Type B pancreatic cell (in vitro differentiated cells): ENCODE data around the gene INSIG2. TPM values are rescaled to one million over a fixed set of nuclear protein-coding genes. Genes with fewer than 3 reads are reported as not detected.

ENCODE experiments used
- DNase-seq: peaks from one replicate; pipeline ENCODE4 v3.0.0; 2021; ENCODE audit warnings: mixed read lengths; ENCODE audit not compliant: unreplicated experiment; ENCODE audit errors: extremely low spot score
- H3K27ac Mint-ChIP-seq: 2 replicates; pipeline ENCODE4 v1.8.0; 2021; ENCODE audit warnings: mild to moderate bottlenecking, mixed read lengths
- H3K27me3 Mint-ChIP-seq: 2 replicates; pipeline ENCODE4 v1.8.0; 2021; ENCODE audit warnings: mixed read lengths
- H3K36me3 Mint-ChIP-seq: 2 replicates; pipeline ENCODE4 v1.8.0; 2021; ENCODE audit warnings: mixed read lengths
- H3K4me1 Mint-ChIP-seq: one replicate; pipeline ENCODE4 v1.8.0; 2021; ENCODE audit warnings: mixed read lengths; ENCODE audit not compliant: unreplicated experiment
- H3K4me3 Mint-ChIP-seq: 2 replicates; pipeline ENCODE4 v1.8.0; 2021; ENCODE audit warnings: mild to moderate bottlenecking, mixed read lengths
- H3K9me3 Mint-ChIP-seq: 2 replicates; pipeline ENCODE4 v1.8.0; 2021; ENCODE audit warnings: mixed read lengths
- CTCF ChIP-seq: fragments of 200-600 bp; sonication (generic); conservative IDR thresholded peaks from 2 replicates; pipeline ENCODE4 v1.5.0; 2021; ENCODE audit warnings: antibody characterized with exemption, mild to moderate bottlenecking
- total RNA-seq: library from RNA; stranded (reverse); gene quantifications from 2 replicates; pipeline ENCODE4 v1.2.1, GENCODE V29; 2021; ENCODE audit warnings: low replicate concordance

INSIG2 gene
- total RNA-seq, 1 donor from 2014 or later: 18.7 TPM

GRCh38 chr2:118112771-118113334 lies 24.6 kb downstream of the INSIG2 start:
- Mint-ChIP-seq H3K9me3 (peaks cover 4% of the 10 kb centered on the region), H3K27ac (no peak overlapping the region), H3K4me1 (no peaks in the 10 kb centered on the region), H3K4me3 (no peak overlapping the region), H3K27me3 (no peaks in the 10 kb centered on the region), H3K36me3 (peaks cover 28% of the 10 kb centered on the region)
- TF ChIP-seq CTCF: no peak
- no peak for DNase-seq

- Mint-ChIP-seq H3K27me3 (no peaks in the 10 kb centered on the region), H3K4me1 (peaks cover 8% of the 10 kb centered on the region)
- TF ChIP-seq CTCF: no peak
Observed at GRCh38 chr2:118114863-118115262, 26.6 kb downstream of the INSIG2 start.

GRCh38 chr2:118115761-118116160 lies 27.5 kb downstream of the INSIG2 start:
- peaks cover 4% of the 10 kb centered on the region for H3K9me3 Mint-ChIP-seq
- H3K27me3 Mint-ChIP-seq: no peaks in the 10 kb centered on the region
- H3K27ac Mint-ChIP-seq: no peak overlapping the region
- peaks cover 8% of the 10 kb centered on the region for H3K4me1 Mint-ChIP-seq
- peaks cover 15% of the 10 kb centered on the region for H3K36me3 Mint-ChIP-seq
- no peak for DNase-seq
- no peak for TF ChIP-seq CTCF
- H3K4me3 Mint-ChIP-seq: no peak overlapping the region

More at GRCh38 chr2:118114863-118115262, 26.6 kb downstream of the INSIG2 start:
- Mint-ChIP-seq H3K27ac (no peak overlapping the region), H3K4me3 (no peak overlapping the region), H3K9me3 (peaks cover 4% of the 10 kb centered on the region), H3K36me3 (peaks cover 19% of the 10 kb centered on the region)
- no peak for DNase-seq

- DNase-seq: no peak
- H3K27ac Mint-ChIP-seq: no peak overlapping the region
- TF ChIP-seq CTCF: no peak
- no peaks in the 10 kb centered on the region for H3K36me3 Mint-ChIP-seq
- no peaks in the 10 kb centered on the region for H3K9me3 Mint-ChIP-seq
- no peaks in the 10 kb centered on the region for H3K27me3 Mint-ChIP-seq
- H3K4me1 Mint-ChIP-seq: peaks cover 8% of the 10 kb centered on the region
- no peak overlapping the region for H3K4me3 Mint-ChIP-seq
Observed at GRCh38 chr2:118118479-118118878, 30.2 kb downstream of the INSIG2 start.

GRCh38 chr2:118119158-118119727 lies 31.0 kb downstream of the INSIG2 start:
- Mint-ChIP-seq H3K4me1 (peaks cover 8% of the 10 kb centered on the region), H3K4me3 (no peak overlapping the region), H3K27me3 (no peaks in the 10 kb centered on the region), H3K9me3 (no peaks in the 10 kb centered on the region), H3K27ac (no peak overlapping the region), H3K36me3 (no peaks in the 10 kb centered on the region)
- TF ChIP-seq CTCF: no peak
- no peak for DNase-seq
